ENCODE data around the gene MXRA5. TPM values are rescaled to one million over a fixed set of nuclear protein-coding genes. Genes with fewer than 3 reads are reported as not detected.

Gene MXRA5
- total RNA-seq, 1 experiment from 2014 or later: not detected

GRCh38 chrX:3393178-3393577 is 46.7 kb upstream of the MXRA5 start:
- intact Hi-C loops (cut with micrococcal nuclease): no loop called here
- CTCF ChIA-PET: no interaction called here
- no TSS peak for BruUV-seq (replicated peaks)

GRCh38 chrX:3388457-3388856 is 42.0 kb upstream of the MXRA5 start:
- POLR2A ChIA-PET (ENCODE audit: unreplicated experiment): no interaction called here

More at GRCh38 chrX:3393178-3393577, 46.7 kb upstream of the MXRA5 start:
- Histone ChIP-seq H4K20me1 (ENCODE audit: low read length) (no peaks in the 10 kb centered on the region), H3K9me2 (replicated peaks; ENCODE audit: low read length) (no peaks in the 10 kb centered on the region), H3K4me2 (ENCODE audit: low read length) (no peak overlapping the region), H3K9ac (ENCODE audit: low read length) (no peak overlapping the region), H3K27me3 (ENCODE audit: low read length) (no peaks in the 10 kb centered on the region; the same call in 1 of the 2 replicates), H3K9me3 (ENCODE audit: low read length) (no peaks in the 10 kb centered on the region), H3K4me3 (ENCODE audit: low read length) (no peak overlapping the region), H3K27ac (ENCODE audit: low read length) (no peak overlapping the region), H3K4me1 (ENCODE audit: insufficient read depth, low read length) (no peaks in the 10 kb centered on the region), H3F3A (ENCODE audit: low read length, unreplicated experiment) (no peaks in the 10 kb centered on the region), H3K79me2 (ENCODE audit: low read length) (no peaks in the 10 kb centered on the region), H3K36me3 (ENCODE audit: low read depth, low read length) (no peaks in the 10 kb centered on the region), H2AFZ (ENCODE audit: low read length) (no peak overlapping the region)
- TF ChIP-seq EZH2 (IDR thresholded peaks at IDR 0.05; ENCODE audit: low read length, unreplicated experiment) (no peak), EZH2phosphoT487 (IDR thresholded peaks at IDR 0.05; ENCODE audit: borderline replicate concordance, low read length) (no peak), CTCF (conservative IDR thresholded peaks at IDR 0.05; ENCODE audit: low read depth, low read length) (no peak)
- ATAC-seq (no peak), DNase-seq (no peak)
- POLR2A ChIA-PET (ENCODE audit: unreplicated experiment): no interaction called here

More at GRCh38 chrX:3388457-3388856, 42.0 kb upstream of the MXRA5 start:
- Histone ChIP-seq H2AFZ (ENCODE audit: low read length) (no peak overlapping the region), H3K27me3 (ENCODE audit: low read length) (no peaks in the 10 kb centered on the region; the same call in 1 of the 2 replicates), H3K4me3 (ENCODE audit: low read length) (no peak overlapping the region), H3K79me2 (ENCODE audit: low read length) (no peaks in the 10 kb centered on the region), H3F3A (ENCODE audit: low read length, unreplicated experiment) (no peaks in the 10 kb centered on the region), H3K9me2 (replicated peaks; ENCODE audit: low read length) (no peaks in the 10 kb centered on the region), H4K20me1 (ENCODE audit: low read length) (no peaks in the 10 kb centered on the region), H3K4me1 (ENCODE audit: insufficient read depth, low read length) (no peaks in the 10 kb centered on the region), H3K36me3 (ENCODE audit: low read depth, low read length) (no peaks in the 10 kb centered on the region), H3K27ac (ENCODE audit: low read length) (no peak overlapping the region), H3K9ac (ENCODE audit: low read length) (no peak overlapping the region), H3K4me2 (ENCODE audit: low read length) (no peak overlapping the region), H3K9me3 (ENCODE audit: low read length) (no peaks in the 10 kb centered on the region)
- intact Hi-C loops (cut with micrococcal nuclease): no loop called here
- ATAC-seq (no peak), DNase-seq (no peak)
- CTCF ChIA-PET: no interaction called here
- no TSS peak for BruUV-seq (replicated peaks)
- TF ChIP-seq EZH2 (IDR thresholded peaks at IDR 0.05; ENCODE audit: low read length, unreplicated experiment) (no peak), EZH2phosphoT487 (IDR thresholded peaks at IDR 0.05; ENCODE audit: borderline replicate concordance, low read length) (no peak), CTCF (conservative IDR thresholded peaks at IDR 0.05; ENCODE audit: low read depth, low read length) (no peak)
